Measurements from ENCODE around the gene KLHL22. TPM values are rescaled to one million over a fixed set of nuclear protein-coding genes. Genes with fewer than 3 reads are reported as not detected.

KLHL22 gene
- total and polyA plus RNA-seq, 2 of the 13 experiments (the other 11 are each of a cell fraction or from before 2014, with no cell fraction given), result 10.9 to 14.8 TPM

DNA sequence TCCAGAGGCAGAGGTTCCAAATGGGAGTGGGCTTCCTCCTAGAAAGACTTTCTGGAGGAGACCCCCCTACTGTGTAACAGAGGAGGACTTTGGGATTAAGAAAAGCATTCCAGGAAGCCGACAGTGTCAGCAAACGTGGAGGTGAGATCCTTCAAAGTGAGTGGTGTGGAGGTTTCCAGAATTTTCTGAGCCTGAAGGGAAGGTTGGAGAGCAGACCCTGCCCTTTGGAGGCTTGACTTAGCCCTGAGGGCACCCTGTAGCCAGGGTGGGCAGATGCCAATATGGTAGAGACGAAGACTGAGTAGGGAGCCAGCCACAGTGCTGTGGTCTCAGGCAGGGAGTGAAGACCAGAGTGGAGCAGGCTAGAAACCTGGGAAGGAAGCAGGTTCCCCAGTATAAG, 1.8 kb upstream of the KLHL22 start:
- H3K27me3 ChIP-seq (ENCODE audit: control insufficient read depth in 1 of 2, insufficient read depth in 2 of 2, low read length in 2 of 2), result no peaks in the 10 kb centered on the region; a peak in 1 of 5 replicates
- H4K20me1 ChIP-seq (ENCODE audit: insufficient read depth, low read length), result no peaks in the 10 kb centered on the region
- H3K79me2 ChIP-seq (ENCODE audit: insufficient read depth, low read length), result peaks cover 13% of the 10 kb centered on the region
- 98% methylated on average over 3 of the region's 3 CpGs for WGBS (ENCODE audit: low lambda C conversion rate)
- intact Hi-C loops (cut with micrococcal nuclease; ENCODE audit: unreplicated experiment) (loop anchor here (10.0 kb wide), 1 partner anchor 73 kb away; no protein-coding TSS in a partner anchor), in situ Hi-C loops (cut with HindIII; ENCODE audit: extremely low pct_ligation_motif_present, low pct_unique_long_range_greater_than_20kb) (no loop called here)
- H3K4me2 ChIP-seq (ENCODE audit: low read depth, low read length), result no peak overlapping the region
- H2AFZ ChIP-seq (ENCODE audit: low read length), result no peak overlapping the region
- no peaks in the 10 kb centered on the region for H3K9me3 ChIP-seq (ENCODE audit: low read length)
- H3K36me3 ChIP-seq (replicated peaks in 1 of 2; ENCODE audit: control insufficient read depth in 1 of 2, insufficient read depth in 2 of 2, low read length in 2 of 2), result no peaks in the 10 kb centered on the region; a peak in 1 of 5 replicates
- DNase-seq (ENCODE audit: low spot score), result no peak
- POLR2A ChIA-PET, result no interaction called here
- TF ChIP-seq CENPT (CRISPR knock-in tag; IDR thresholded peaks at IDR 0.05; ENCODE audit: low read depth) (no peak), ZNF3 (CRISPR knock-in tag; IDR thresholded peaks at IDR 0.05) (no peak), ZNF556 (CRISPR knock-in tag; IDR thresholded peaks at IDR 0.05; ENCODE audit: borderline replicate concordance) (no peak), HMG20B (CRISPR knock-in tag; conservative IDR thresholded peaks at IDR 0.05) (no peak), STAG1 (CRISPR knock-in tag; IDR thresholded peaks at IDR 0.05) (no peak), HNRNPH1 (optimal IDR thresholded peaks at IDR 0.05; ENCODE audit: low read depth, low read length) (no peak), NFAT5 (CRISPR knock-in tag; IDR thresholded peaks at IDR 0.05) (no peak), ZNF746 (CRISPR knock-in tag; IDR thresholded peaks at IDR 0.05) (no peak), ZNF773 (CRISPR knock-in tag; IDR thresholded peaks at IDR 0.05; ENCODE audit: borderline replicate concordance) (no peak), ZNF639 (CRISPR knock-in tag; conservative IDR thresholded peaks at IDR 0.05) (no peak), ZNF619 (CRISPR knock-in tag; IDR thresholded peaks at IDR 0.05) (no peak), AKAP8 (CRISPR knock-in tag; IDR thresholded peaks at IDR 0.05) (no peak), NR1H2 (CRISPR knock-in tag; IDR thresholded peaks at IDR 0.05; ENCODE audit: borderline replicate concordance, low read depth) (no peak), ZFX (CRISPR knock-in tag; IDR thresholded peaks at IDR 0.05; ENCODE audit: low read depth) (no peak), KAT2B (IDR thresholded peaks at IDR 0.05; ENCODE audit: borderline replicate concordance, low read depth, low read length) (no peak), SRF (IDR thresholded peaks at IDR 0.05; ENCODE audit: low read depth, low read length) (no peak), ZNF614 (CRISPR knock-in tag; IDR thresholded peaks at IDR 0.05; ENCODE audit: borderline replicate concordance) (no peak)
- TF ChIP-seq, protein P1, sequence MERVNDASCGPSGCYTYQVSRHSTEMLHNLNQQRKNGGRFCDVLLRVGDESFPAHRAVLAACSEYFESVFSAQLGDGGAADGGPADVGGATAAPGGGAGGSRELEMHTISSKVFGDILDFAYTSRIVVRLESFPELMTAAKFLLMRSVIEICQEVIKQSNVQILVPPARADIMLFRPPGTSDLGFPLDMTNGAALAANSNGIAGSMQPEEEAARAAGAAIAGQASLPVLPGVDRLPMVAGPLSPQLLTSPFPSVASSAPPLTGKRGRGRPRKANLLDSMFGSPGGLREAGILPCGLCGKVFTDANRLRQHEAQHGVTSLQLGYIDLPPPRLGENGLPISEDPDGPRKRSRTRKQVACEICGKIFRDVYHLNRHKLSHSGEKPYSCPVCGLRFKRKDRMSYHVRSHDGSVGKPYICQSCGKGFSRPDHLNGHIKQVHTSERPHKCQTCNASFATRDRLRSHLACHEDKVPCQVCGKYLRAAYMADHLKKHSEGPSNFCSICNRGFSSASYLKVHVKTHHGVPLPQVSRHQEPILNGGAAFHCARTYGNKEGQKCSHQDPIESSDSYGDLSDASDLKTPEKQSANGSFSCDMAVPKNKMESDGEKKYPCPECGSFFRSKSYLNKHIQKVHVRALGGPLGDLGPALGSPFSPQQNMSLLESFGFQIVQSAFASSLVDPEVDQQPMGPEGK (CRISPR knock-in tag; IDR thresholded peaks at IDR 0.05), result no peak
- no peak overlapping the region for H3K27ac ChIP-seq (ENCODE audit: extremely low read length, insufficient read depth, low read length)
- no peak for ATAC-seq
- no peak overlapping the region for H3K4me3 ChIP-seq (replicated peaks in 1 of 3; ENCODE audit: insufficient read depth in 1 of 3, low read depth in 2 of 3, low read length in 3 of 3)
- no peak overlapping the region for H3K9ac ChIP-seq (ENCODE audit: insufficient read depth, low read depth, low read length)
- BruUV-seq (replicated peaks), result no TSS peak
- CTCF ChIA-PET (ENCODE audit: low intra/inter-chr PET ratio, low total read pairs), result no interaction called here
- FAIRE-seq, result no peak
- peaks cover 40% of the 10 kb centered on the region for H3K4me1 ChIP-seq (ENCODE audit: insufficient read depth, low read length)

Measured in HepG2 (cell line).